Measurements from ENCODE around the gene NTHL1.

Gene NTHL1

DNA sequence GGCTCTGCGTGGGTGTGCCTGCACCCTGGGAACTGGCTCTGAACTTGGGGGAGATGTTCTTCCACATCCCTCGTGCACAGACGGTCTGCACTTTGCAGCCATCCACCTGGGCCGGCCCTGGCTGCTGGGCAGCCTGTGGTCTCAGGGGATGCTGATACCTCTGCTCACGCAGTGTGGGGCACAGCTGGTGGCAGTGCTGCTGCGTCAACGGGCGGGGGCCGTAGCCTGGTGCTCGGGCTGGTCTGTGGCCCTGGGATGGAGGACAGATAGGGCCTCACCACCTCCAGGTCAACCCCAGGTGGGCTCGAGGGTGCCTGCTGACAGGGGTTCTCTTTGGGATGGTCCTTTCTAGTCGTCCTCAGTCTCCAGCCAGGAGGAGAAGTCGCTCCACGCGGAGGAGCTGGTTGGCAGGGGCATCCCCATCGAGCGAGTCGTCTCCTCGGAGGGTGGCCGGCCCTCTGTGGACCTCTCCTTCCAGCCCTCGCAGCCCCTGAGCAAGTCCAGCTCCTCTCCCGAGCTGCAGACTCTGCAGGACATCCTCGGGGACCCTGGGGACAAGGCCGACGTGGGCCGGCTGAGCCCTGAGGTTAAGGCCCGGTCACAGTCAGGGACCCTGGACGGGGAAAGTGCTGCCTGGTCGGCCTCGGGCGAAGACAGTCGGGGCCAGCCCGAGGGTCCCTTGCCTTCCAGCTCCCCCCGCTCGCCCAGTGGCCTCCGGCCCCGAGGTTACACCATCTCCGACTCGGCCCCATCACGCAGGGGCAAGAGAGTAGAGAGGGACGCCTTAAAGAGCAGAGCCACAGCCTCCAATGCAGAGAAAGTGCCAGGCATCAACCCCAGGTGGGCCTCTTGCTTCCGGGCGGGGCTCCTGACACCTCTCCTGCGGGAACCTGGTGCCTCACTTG is 36.5 kb upstream of the NTHL1 start:
- DNase-seq (ENCODE audit: low spot score): no peak

DNA sequence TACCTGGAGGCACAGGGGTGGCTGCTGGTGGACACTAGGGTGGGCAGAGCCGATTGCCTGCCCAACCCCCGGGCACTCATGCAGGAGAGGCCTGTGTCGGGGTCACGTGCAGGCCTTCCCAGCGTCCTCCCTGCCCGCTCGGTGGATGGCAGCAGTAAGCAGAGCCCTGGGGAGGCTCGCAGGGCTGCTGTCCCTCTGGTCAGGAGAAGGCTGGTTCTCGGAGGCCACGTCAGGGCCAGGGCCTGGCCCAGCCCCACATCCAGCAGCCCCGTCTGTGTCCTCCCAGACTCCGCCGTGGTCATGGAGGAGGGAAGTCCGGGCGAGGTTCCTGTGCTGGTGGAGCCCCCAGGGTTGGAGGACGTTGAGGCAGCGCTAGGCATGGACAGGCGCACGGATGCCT is 35.8 kb upstream of the NTHL1 start:
- no peak for DNase-seq (ENCODE audit: low spot score)

DNA sequence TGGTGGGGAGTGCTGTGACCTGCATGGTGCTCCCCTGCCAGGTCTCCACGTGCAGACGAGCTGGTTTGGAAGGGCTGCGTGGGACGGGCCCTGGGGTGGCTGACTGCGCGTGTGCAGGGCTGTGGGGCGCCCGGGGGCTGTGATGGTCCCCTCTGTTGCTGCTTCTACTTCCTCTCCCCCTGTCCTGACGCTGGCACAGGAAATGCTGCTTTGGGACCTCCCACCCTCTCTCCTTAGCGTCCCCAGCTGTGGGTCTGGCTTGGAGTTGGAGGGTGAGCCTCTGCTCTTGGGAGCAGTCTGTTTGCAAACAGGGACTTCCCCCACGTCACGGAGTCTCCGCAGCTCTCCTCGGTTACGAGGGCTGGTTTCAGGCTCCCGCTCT is 35.3 kb upstream of the NTHL1 start:
- DNase-seq (ENCODE audit: low spot score): no peak

DNA sequence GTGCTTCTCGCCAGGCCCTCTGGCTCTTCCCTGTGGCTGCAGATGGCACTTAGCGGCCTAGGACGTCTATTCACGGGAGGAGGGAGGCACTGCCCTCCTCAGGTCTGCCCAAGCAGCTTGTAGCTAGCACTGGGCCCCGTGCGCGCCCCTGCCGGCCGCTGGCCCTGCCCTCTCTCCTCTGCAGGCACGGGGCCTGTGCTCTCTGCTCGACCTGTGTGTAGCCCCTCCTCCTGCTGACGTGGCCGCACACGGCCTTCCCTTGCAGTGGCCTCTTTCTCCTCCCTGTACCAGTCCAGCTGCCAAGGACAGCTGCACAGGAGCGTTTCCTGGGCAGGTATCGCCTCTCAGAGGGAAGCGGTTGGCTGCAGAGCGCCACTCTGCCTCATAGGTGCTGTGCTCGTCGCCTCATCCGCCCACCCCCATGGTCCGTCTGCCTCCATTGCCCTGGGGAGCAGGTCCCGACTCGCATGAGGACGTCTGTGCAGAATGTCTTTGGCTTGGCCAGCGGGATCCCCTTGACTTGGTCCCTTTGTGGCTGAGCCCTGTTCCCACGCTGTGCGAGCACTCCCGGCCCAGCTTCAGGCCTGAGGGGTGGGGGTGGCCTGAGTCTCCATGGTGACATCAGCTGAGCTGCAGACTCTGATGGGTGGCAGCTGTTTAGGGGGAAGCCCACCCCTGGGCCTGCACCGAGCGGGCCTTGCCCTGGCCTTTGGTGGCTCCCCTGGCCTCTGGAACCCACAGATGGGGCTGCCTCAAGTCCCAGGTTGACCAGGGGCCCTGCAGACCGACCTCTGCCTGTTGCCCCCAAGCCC is 34.7 kb upstream of the NTHL1 start:
- DNase-seq (ENCODE audit: low spot score): no peak

DNA sequence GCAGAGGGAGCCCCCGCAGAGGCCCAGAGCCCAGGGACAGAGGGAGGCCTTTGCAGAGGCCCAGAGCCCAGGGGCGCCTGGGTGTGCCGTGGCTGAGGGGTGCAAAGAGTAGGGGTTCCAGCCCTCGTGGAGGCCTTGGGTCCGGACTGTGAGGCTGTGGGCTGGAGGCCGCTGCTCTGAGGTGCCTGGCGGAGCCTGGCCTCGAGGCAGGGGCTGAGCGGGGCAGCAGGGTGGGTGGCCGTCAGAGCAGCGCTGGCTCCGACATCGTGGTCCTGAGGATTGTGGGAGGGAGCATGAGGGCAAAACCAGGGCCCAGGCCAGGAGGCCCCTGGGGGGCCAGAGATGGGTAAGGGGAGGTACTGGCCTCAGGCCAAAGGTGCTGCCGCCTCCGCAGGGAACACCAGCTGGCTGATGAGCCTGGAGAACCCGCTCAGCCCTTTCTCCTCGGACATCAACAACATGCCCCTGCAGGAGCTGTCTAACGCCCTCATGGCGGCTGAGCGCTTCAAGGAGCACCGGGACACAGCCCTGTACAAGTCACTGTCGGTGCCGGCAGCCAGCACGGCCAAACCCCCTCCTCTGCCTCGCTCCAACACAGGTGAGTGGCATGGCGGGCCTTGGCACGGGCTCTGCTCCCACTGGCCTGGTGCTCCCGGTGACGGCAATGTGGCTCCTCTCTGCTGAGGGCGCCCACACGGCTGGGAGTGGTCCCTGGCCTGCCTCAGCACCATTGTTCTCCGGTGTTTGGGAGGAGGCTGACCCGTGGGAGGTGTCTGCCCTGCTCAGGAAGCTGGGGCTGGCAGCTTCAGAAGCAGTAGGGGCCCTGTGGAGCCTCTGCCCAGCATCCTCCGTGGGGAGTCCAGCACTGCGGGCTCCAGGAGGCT is 33.8 kb upstream of the NTHL1 start:
- no peak for DNase-seq (ENCODE audit: low spot score)

DNA sequence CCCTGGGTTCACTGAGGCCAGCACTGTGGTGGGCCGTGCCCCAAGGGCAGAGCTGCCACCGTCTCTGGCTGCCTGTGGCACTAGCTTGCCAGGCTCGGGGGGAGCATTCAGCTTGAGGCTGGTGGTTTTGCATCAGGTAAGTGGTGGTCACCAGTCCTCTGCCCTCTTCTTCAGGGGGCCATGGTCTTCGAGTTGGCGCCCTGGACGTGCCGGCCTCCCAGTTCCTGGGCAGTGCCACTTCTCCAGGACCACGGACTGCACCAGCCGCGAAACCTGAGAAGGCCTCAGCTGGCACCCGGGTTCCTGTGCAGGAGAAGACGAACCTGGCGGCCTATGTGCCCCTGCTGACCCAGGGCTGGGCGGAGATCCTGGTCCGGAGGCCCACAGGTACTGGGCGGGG is 32.4 kb upstream of the NTHL1 start:
- DNase-seq (ENCODE audit: low spot score): no peak

DNA sequence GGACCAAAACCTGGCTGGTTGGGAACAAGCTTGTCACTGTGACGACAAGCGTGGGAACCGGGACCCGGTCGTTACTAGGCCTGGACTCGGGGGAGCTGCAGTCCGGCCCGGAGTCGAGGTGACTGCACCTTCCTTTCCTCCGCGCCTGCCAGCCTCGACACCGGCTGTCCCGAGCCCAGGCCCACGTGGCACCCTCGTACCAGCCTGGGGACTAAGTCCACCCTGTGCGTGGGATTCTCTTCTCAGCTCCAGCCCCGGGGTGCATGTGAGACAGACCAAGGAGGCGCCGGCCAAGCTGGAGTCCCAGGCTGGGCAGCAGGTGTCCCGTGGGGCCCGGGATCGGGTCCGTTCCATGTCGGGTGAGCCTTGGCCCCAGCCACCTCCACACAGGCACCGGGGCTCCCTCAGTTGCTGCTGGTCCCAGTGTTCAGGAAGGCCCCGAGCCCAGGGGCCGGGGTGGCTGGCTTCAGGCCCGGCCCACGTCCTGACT is 31.7 kb upstream of the NTHL1 start:
- no peak for DNase-seq (ENCODE audit: low spot score)

DNA sequence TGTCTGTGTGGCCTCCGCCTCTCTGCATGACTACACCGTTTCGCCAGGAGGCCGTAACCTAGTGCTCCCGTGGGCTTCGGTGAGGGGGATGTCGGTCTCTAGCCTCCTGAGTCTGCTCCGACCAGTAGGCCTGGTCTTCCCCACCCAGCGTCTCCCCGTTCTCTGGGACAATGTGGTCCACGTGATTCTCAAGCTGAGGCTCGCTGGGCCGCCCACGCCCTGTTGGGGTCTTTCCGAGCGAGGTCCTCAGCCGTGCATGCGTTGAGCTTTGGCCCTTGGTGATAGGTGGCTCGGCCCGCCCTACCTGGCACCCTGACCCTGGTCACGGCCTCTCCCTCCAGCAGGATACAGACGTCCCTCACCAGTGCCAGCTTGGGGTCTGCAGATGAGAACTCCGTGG is 31.1 kb upstream of the NTHL1 start:
- no peak for DNase-seq (ENCODE audit: low spot score)

DNA sequence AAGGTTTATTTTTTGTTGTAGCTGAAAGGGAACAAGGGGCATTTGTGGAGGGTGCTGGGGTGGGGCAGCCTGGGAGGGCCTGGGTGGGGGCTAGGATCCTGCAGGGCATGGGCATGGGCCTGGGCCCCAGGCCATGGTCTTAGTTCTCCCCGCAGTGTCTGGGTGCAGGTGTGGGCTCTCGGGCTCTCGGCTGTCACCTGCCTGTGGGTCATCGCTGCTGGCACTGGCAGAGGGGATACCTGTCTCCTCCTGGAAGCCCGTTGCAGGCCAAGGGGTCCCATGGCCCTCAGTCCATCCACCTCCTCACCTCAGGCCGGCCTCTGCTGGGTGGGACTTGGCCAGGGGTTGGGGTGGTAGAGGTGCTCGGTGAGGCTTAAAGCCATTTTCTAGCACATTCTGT is 30.5 kb upstream of the NTHL1 start:
- no peak for DNase-seq (ENCODE audit: low spot score)

DNA sequence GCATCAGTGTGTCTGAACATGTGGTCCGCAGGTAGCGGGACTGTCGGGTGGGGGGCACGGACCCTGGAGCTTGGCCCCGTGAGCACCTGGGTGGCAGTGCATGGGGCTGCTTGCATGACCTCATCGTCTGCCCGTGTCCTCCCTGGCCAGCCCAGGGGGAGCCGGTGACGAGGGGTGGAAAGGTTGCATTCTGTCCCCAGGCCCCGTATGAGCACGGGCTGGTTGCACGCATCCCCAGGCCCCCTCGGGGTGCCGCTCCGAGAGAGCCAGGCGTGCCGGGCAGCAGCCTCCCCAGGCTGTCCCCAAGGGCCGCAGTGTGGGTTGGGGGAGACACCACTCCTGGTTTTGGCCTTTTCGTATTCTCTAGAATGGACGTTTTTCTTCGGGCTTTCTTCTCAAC is 30.1 kb upstream of the NTHL1 start:
- DNase-seq (ENCODE audit: low spot score): no peak

DNA sequence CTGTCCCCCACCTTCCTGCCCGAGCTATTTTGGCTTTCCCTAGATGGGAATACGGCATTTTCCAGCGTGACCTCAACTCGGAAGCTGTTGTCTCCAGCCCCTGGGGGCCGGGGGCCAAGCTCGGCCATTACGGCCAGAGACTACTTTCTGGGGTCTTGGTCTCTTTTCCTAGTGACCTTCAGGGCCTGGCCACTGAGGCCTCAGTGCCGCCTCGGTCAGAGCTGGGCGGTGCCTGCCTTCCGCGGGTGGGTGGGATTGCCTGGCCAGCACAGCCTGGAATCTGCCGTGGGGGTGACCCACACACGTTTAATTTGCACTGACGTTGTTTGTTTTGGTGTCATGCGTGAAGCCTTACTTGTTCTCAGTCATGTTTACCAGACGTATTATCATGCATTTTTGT is 29.4 kb upstream of the NTHL1 start:
- no peak for DNase-seq (ENCODE audit: low spot score)

DNA sequence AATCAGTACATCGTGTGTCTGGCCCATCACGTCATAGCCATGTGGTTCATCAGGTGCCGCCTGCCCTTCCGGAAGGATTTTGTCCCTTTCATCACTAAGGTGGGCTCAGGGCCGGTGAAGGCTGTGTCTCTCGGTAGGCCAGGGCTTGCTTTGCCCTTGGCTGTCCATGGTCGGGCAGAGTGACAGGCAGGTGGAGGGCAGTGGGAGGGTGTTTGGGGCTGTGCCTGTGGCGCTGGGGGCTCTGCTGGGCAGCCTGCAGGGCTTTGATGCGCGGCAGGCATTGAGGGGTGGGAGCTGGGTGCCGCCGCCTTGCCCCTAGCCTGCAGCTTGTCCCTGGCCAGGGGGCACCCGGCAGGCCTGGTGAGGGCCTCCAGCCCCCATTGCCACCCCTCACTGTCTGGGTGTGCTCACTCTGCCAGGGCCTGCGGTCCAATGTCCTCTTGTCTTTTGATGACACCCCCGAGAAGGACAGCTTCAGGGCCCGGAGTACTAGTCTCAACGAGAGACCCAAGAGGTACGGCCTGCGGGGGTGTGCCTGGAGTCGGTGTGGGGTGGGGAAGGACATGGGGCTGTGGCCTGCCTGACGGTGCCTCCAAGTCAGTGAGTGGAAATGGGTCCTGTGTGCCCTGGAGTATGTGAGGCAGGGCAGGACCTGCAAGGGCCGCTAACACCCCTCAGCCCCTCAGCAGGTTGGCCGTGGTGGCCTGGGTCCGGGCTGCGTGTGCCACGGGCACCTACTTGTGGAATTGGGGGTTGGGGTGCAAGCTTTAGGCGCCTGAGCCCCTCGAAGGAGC is 28.6 kb upstream of the NTHL1 start:
- DNase-seq (ENCODE audit: low spot score): no peak

DNA sequence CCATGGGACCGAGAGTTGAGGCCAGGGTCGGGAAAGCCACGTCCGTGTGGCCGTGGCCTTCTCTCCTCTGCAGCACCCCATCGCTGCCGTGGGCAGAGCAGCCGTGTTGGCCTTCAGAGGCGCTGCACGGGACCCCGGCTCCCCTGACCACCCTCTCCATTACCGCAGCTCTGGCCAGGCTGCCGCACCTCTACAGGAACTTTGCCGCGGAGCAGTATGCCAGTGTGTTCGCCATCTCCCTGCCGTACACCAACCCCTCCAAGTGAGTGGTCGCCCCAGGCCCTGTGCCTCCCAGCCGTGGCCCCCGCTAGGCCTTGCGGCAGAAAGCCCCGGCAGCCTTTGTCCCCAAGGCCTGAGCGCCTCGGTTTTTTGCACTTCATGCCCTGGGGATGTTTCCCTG is 28.0 kb upstream of the NTHL1 start:
- DNase-seq (ENCODE audit: low spot score): no peak

DNA sequence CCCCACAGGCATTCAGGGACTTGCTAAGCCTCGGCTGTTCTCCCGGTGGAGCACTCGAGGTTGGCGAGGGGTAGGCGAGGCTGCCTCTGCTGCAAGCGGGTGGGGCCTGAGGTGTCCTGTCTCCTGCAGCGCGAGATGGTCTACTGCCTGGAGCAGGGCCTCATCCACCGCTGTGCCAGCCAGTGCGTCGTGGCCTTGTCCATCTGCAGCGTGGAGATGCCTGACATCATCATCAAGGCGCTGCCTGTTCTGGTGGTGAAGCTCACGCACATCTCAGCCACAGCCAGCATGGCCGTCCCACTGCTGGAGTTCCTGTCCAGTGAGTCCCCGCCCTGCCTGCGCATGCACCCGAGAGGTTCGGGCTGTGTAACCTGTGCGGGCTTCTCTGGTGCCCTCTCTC is 26.4 kb upstream of the NTHL1 start:
- no peak for DNase-seq (ENCODE audit: low spot score)

DNA sequence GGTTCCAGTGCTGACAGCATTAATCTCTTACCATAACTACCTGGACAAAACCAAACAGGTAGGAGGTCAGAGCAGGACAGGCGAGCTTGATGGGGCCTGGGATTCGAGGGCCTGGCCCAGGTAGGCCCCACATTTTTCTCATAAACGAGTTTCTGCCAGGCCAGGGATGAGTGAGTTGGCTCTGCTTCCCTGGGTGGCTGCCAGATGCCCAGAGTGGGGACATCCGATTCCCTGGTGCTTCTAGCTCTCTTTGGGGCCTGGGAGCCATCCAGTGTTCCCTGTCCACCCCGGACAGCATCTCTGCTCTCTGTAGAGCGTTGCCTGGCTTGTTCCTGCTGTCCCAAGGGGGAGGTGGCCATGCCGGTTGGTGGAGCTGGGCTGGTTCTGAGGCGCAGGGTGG is 25.3 kb upstream of the NTHL1 start:
- no peak for DNase-seq (ENCODE audit: low spot score)

DNA sequence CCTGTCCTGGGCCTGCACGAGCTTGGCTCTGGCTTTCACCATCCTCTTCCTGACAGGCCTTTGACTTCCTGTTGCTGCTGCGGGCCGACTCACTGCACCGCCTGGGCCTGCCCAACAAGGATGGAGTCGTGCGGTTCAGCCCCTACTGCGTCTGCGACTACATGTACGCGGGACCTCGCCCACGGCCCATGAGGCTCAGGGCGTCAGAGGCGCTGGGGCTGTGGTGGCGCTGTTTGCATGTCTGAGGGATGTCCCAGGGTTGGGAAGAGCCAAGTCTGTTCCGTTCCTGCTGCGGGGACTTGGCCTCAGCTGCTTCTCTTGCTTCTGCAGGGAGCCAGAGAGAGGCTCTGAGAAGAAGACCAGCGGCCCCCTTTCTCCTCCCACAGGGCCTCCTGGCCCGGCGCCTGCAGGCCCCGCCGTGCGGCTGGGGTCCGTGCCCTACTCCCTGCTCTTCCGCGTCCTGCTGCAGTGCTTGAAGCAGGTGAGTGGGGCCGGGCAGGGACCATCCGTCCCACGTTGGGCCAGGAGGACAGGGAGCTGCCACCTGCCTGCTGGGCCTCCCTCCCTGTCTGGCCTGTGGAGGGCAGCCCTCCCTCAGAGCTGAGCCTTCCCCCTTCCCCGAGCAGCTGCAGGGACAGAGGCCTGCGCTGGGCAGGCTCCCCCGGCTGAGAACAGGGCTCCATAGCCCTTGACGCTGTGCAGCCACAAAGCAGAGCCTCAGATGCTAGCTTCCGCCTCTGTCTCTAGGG is 24.0 kb upstream of the NTHL1 start:
- no peak for DNase-seq (ENCODE audit: low spot score)

DNA sequence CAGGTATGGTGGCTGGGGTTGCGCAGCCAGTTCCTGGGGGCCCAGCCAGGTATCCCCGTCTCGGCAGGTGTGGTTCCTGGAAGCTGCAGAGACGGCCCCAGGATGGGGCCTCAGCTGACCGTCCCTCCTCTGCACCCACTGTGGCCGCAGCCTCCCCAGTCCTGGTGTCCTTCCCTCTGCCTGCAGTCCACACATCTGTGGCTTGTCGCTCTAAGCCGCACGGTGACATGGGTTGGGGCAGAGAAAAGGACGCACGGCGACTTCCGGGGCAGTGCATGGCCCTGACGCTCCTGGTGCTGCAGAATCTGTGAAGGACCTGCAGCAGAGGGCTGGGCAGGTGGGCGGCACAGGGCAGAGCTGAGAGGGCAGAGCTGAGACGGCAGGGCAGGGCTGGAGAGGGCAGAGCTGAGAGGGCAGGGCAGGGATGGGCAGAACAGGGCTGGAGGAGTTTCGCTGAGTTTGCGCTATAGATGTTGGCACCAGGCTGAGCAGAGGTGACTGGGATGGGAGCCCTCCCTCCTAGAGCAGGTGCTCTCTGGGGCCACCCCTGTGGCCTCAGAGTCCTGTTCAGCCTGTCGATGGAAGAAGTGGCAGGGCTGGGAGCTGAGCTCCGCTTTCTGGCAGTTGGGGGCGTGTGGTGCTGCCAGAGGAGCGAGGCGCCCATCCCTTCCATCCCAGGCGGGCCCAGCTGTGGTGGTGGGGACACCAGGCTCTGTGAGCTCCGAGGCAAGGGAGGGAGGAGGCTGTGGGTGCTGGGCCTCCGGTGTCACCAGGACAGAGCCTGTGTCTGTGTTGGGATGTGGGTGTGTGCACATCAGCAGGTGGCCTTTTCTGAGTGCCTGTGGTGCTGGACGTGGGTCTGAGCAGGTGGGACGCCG is 23.2 kb upstream of the NTHL1 start:
- no peak for DNase-seq (ENCODE audit: low spot score)

DNA sequence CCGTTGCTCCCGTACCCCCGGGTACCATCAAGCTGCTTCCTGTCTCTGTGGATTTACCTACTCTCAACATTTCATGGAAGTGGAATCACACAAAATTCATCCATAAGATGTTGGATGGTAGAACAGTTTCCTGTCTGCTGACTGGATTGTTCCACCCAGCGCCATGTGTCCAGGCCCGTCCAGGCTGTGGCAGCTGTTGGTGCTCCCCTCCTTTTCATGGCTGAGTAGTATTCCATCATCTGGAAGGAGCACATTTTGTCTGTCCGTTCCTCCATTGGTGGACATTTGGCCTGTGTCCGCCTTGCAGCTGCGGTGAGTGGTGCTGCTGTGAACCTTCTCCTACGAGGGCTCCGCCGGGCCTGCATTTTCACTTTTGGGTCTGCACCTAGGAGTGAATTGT is 18.5 kb upstream of the NTHL1 start:
- no peak for DNase-seq (ENCODE audit: low spot score)

DNA sequence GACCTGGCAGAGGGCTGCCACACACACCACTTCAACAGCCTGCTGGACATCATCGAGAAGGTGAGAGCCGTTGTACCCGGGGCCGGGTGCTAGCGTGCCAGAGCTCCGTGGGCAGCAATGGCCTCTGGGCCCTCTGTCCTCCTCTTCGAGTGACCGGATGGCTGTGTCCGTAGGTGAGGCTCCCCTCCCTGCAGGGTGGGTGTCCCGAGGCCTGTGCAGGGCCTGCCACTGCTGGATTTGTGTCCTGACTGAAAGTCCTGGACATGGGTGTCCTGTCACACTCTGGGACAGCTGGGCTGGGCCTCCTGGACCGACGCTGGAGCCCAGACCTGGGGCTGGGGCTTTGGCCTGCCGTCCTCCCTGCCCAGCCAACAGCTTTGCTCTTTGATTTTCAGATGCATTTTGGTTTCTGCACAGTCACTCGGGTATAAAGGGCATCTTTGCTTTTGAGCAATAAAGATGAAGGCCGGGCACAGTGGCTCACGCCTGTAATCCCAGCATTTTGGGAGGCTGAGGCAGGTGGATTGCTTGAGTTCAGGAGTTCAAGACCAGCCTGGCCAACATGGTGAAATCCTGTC is 16.8 kb upstream of the NTHL1 start:
- no peak for DNase-seq (ENCODE audit: low spot score)
